PC-9 (cell line): ENCODE results near the gene LSM4.

Source experiments
- EZH2 ChIP-seq: fragments of 200-600 bp; sonication (generic); IDR thresholded peaks from 2 replicates; pipeline ENCODE4 v1.8.0; 2017; ENCODE audit warnings: antibody characterized with exemption, low read depth
- TF ChIP-seq, protein P1 (sequence below): fragments of 200-600 bp; sonication (generic); conservative IDR thresholded peaks from 2 replicates; pipeline ENCODE4 v1.6.1; 2017; ENCODE audit warnings: mixed run types, antibody characterized with exemption, mild to moderate bottlenecking, moderate library complexity

DNA sequence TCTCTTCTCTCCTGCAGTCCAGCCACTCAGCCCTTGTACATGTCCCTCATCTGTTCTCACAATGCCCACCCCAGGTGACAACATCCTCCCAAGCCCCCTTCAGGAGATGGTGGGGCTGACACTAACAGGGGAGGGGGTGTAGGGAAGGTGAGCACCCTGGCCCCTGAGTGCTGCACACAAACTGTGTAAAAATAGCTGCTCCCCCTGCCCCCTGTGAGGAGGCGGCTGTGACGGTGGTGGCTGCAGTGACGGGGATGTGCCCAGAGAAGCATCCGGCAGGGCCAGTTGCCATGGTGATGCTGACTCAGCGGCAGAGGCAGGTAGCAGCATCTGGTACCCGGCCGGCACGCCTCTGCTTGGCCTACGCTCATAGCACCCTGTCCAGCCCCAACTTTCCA is 28.4 kb downstream of the LSM4 start:
- TF ChIP-seq, protein P1, sequence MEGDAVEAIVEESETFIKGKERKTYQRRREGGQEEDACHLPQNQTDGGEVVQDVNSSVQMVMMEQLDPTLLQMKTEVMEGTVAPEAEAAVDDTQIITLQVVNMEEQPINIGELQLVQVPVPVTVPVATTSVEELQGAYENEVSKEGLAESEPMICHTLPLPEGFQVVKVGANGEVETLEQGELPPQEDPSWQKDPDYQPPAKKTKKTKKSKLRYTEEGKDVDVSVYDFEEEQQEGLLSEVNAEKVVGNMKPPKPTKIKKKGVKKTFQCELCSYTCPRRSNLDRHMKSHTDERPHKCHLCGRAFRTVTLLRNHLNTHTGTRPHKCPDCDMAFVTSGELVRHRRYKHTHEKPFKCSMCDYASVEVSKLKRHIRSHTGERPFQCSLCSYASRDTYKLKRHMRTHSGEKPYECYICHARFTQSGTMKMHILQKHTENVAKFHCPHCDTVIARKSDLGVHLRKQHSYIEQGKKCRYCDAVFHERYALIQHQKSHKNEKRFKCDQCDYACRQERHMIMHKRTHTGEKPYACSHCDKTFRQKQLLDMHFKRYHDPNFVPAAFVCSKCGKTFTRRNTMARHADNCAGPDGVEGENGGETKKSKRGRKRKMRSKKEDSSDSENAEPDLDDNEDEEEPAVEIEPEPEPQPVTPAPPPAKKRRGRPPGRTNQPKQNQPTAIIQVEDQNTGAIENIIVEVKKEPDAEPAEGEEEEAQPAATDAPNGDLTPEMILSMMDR: no peak
- no peak for TF ChIP-seq EZH2
